OCI-LY1 (cell line): Measurements from ENCODE around the gene PCGF3.

Experiments used
- CTCF ChIP-seq: fragments of 200-600 bp; sonication (generic), shearing (Covaris generic); IDR thresholded peaks from 2 replicates; pipeline ENCODE4 v1.5.1; 2017; ENCODE audit warnings: mild to moderate bottlenecking, antibody characterized with exemption, low read length, moderate library complexity, mixed read lengths
- EZH2 ChIP-seq: fragments of 200-600 bp; sonication (generic), shearing (Covaris generic); IDR thresholded peaks from 2 replicates; pipeline ENCODE4 v1.8.0; 2017; ENCODE audit warnings: borderline replicate concordance, mixed run types, mild to moderate bottlenecking, antibody characterized with exemption, low read length, moderate library complexity, mixed read lengths

DNA sequence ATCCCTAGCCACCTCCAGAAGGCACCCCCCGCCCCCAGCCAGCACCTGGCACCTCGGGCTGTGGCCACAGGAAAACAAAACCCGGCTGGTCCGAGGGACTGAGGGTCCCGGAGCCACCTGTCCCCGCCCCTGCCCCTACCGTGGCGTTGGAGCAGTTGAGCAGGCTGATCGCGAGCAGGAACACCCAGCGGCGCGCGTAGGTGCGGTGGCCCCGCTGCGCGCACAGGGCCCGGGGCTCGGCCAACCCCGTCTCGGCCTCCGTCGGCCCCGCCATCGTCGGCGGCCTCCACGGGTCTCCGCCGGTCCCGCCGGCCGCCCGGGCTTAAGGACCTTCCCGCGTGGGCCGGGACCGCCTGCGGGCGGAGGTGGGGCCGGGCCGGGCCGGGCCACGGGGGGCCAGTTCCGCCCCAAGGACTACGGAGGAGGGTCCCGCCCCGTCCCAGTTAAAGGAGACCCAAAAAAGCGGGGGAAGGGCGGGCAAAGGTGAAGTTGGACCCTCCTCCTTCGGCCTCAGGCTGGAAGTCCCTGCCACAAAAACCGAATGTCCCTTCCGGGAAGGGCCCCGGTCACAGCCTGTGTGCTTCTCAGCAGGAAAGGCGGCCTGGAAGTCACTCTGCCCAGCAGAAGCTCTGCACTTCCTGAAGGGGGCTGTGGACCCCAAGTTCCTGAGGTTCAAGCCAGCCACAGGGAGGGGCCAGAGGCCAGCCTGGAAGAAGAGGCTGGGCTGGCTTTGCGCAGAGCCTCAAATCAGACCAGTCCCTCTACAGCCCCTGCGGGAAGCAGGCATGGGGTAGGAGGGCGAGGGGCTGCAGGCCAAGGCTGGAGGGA is 16.6 kb upstream of the PCGF3 start, which contains the start of gene SLC49A3:
- TF ChIP-seq CTCF (no peak), EZH2 (no peak)
